Hepatocyte (in vitro differentiated cells): ENCODE results near the gene MAS1L.

Experiments used
- CTCF ChIP-seq: fragments of 200-600 bp; sonication (generic); IDR thresholded peaks from 2 replicates; pipeline ENCODE4 v1.5.1; 2016; ENCODE audit warnings: antibody characterized with exemption, mild to moderate bottlenecking; ENCODE audit not compliant: poor library complexity
- EZH2 ChIP-seq: fragments of 200-600 bp; sonication (generic); IDR thresholded peaks from 2 replicates; pipeline ENCODE4 v1.6.1; 2016; ENCODE audit warnings: antibody characterized with exemption, mild to moderate bottlenecking, borderline replicate concordance

GRCh38 chr6:29487131-29487530, 625 bp downstream of the MAS1L start:
- TF ChIP-seq EZH2 (no peak), CTCF (no peak)
